HepG2 (cell line): ENCODE data around the gene CCL16. TPM values are rescaled to one million over a fixed set of nuclear protein-coding genes. Genes with fewer than 3 reads are reported as not detected.

Experiments used
- ATF2 ChIP-seq: sonication (generic); formaldehyde crosslinking; IDR thresholded peaks from 2 replicates; pipeline ENCODE4 v1.4.0; 2020; ENCODE audit warnings: missing genetic modification reagents
- CEBPG ChIP-seq: IDR thresholded peaks from 2 replicates; pipeline ENCODE4 v1.6.1; 2016
- CENPBD1 ChIP-seq: sonication (generic); formaldehyde crosslinking; IDR thresholded peaks from 2 replicates; pipeline ENCODE4 v1.8.0; 2022; ENCODE audit warnings: missing genetic modification reagents, low read depth, mild to moderate bottlenecking, borderline replicate concordance
- FOXK1 ChIP-seq: sonication (generic); formaldehyde crosslinking; IDR thresholded peaks from 2 replicates; pipeline ENCODE4 v1.4.0; 2020; ENCODE audit warnings: low read depth, missing genetic modification reagents, borderline replicate concordance
- HOXA9 ChIP-seq: sonication (generic); formaldehyde crosslinking; IDR thresholded peaks from 2 replicates; pipeline ENCODE4 v1.8.1; 2022; ENCODE audit warnings: missing genetic modification reagents, mild to moderate bottlenecking, moderate library complexity, borderline replicate concordance
- MLX ChIP-seq: IDR thresholded peaks from 2 replicates; pipeline ENCODE4 v1.6.1; 2016
- NONO ChIP-seq, 2 experiments: fragments of 450-650 bp in 1 of 2; sonication (generic) in 1 of 2; formaldehyde crosslinking in 1 of 2; IDR thresholded peaks in 1 of 2; conservative IDR thresholded peaks in 1 of 2; 2 replicates each; pipeline versions ENCODE4 v1.6.1 to v1.8.0; 2017 to 2022; ENCODE audit warnings: mild to moderate bottlenecking in 1 of 2, missing genetic modification reagents in 1 of 2, moderate library complexity in 1 of 2
- NPAS2 ChIP-seq: sonication (generic); formaldehyde crosslinking; IDR thresholded peaks from 2 replicates; pipeline ENCODE4 v1.8.0; 2022; ENCODE audit warnings: mild to moderate bottlenecking, missing genetic modification reagents, borderline replicate concordance
- NR1H2 ChIP-seq: sonication (generic); formaldehyde crosslinking; IDR thresholded peaks from 2 replicates; pipeline ENCODE4 v1.8.1; 2022; ENCODE audit warnings: low read depth, missing genetic modification reagents, borderline replicate concordance
- PAX8 ChIP-seq: sonication (generic); formaldehyde crosslinking; IDR thresholded peaks from 2 replicates; pipeline ENCODE4 v1.8.0; 2022; ENCODE audit warnings: mild to moderate bottlenecking, missing genetic modification reagents, borderline replicate concordance
- SALL1 ChIP-seq: sonication (generic); formaldehyde crosslinking; IDR thresholded peaks from 2 replicates; pipeline ENCODE4 v1.8.0; 2022; ENCODE audit warnings: mild to moderate bottlenecking, missing genetic modification reagents
- SETDB1 ChIP-seq: sonication (generic); formaldehyde crosslinking; IDR thresholded peaks from 2 replicates; pipeline ENCODE4 v1.5.1; 2020; ENCODE audit warnings: missing genetic modification reagents, mild to moderate bottlenecking, borderline replicate concordance
- SMAD9 ChIP-seq: sonication (generic); formaldehyde crosslinking; IDR thresholded peaks from 2 replicates; pipeline ENCODE4 v1.5.1; 2020; ENCODE audit warnings: mild to moderate bottlenecking, missing genetic modification reagents
- YEATS4 ChIP-seq: sonication (generic); formaldehyde crosslinking; IDR thresholded peaks from 2 replicates; pipeline ENCODE4 v1.4.0; 2020; ENCODE audit warnings: missing genetic modification reagents, borderline replicate concordance
- ZIK1 ChIP-seq: sonication (generic); formaldehyde crosslinking; IDR thresholded peaks from 2 replicates; pipeline ENCODE4 v1.5.0; 2020; ENCODE audit warnings: mild to moderate bottlenecking, low read depth, missing genetic modification reagents, borderline replicate concordance
- ZNF235 ChIP-seq: sonication (generic); formaldehyde crosslinking; IDR thresholded peaks from 2 replicates; pipeline ENCODE4 v1.8.1; 2023; ENCODE audit warnings: mild to moderate bottlenecking, missing genetic modification reagents, borderline replicate concordance
- ZNF253 ChIP-seq: sonication (generic); formaldehyde crosslinking; IDR thresholded peaks from 2 replicates; pipeline ENCODE4 v1.8.0; 2022; ENCODE audit warnings: mild to moderate bottlenecking, missing genetic modification reagents, borderline replicate concordance
- ZNF639 ChIP-seq: conservative IDR thresholded peaks from 2 replicates; pipeline ENCODE4 v1.6.1; 2018; ENCODE audit warnings: missing genetic modification reagents
- ZNF709 ChIP-seq: sonication (generic); formaldehyde crosslinking; IDR thresholded peaks from 2 replicates; pipeline ENCODE4 v1.5.0; 2020; ENCODE audit warnings: mild to moderate bottlenecking, missing genetic modification reagents
- polyA plus RNA-seq, 8 experiments: library from polyadenylated mRNA; depleted of rRNA in 3 of 8; stranded (reverse) in 7 of 8; unstranded in 1 of 8; fragments of >200 nt; fragmentation: Illumina TruSeq in 4 of 8; extraction: Trizol in 4 of 8; gene quantifications; 2 replicates each; pipeline versions ENCODE4 v1.2.1 to v1.2.3, GENCODE V29; 2011 to 2016; ENCODE audit warnings: low read depth in 4 of 8, missing spikeins in 1 of 8, mixed read lengths in 1 of 8; ENCODE audit not compliant: insufficient read depth in 1 of 8
- total RNA-seq, 5 experiments: library from RNA; depleted of rRNA; stranded (reverse); fragments of >200 nt; fragmentation: Illumina TruSeq; extraction: Trizol; gene quantifications; 2 replicates each; pipeline ENCODE4 v1.2.3, GENCODE V29; 2016; ENCODE audit warnings: low read depth in 1 of 5
- TF ChIP-seq, protein P1 (sequence below): sonication (generic); formaldehyde crosslinking; IDR thresholded peaks from 2 replicates; pipeline ENCODE4 v1.5.0; 2020; ENCODE audit warnings: missing genetic modification reagents
- TF ChIP-seq, protein P2 (sequence below): IDR thresholded peaks from 2 replicates; pipeline ENCODE4 v1.6.1; 2012; ENCODE audit warnings: low read length, improper control_type of control experiment

Gene CCL16
- total and polyA plus RNA-seq, 2 of the 13 experiments (the other 11 are each of a cell fraction or from before 2014, with no cell fraction given) = 2.0 to 14.7 TPM

- TF ChIP-seq CENPBD1 (CRISPR knock-in tag) (no peak), NPAS2 (CRISPR knock-in tag) (no peak), ATF2 (CRISPR knock-in tag) (no peak), YEATS4 (CRISPR knock-in tag) (0 out of 2 replicates have a peak, but pooled peaks have one; percentile 11), MLX (CRISPR knock-in tag) (no peak), NR1H2 (no peak), ZNF639 (CRISPR knock-in tag) (no peak), PAX8 (CRISPR knock-in tag) (no peak), HOXA9 (no peak), ZNF709 (CRISPR knock-in tag) (no peak), SMAD9 (CRISPR knock-in tag) (no peak), CEBPG (CRISPR knock-in tag) (no peak), SALL1 (CRISPR knock-in tag) (0 out of 2 replicates have a peak, but pooled peaks have one; percentile 20), FOXK1 (CRISPR knock-in tag) (no peak), ZIK1 (no peak), ZNF253 (CRISPR knock-in tag) (no peak), ZNF235 (CRISPR knock-in tag) (no peak), NONO (IDR thresholded peaks at IDR 0.05) (no peak), NONO (CRISPR knock-in tag; conservative IDR thresholded peaks at IDR 0.05) (peak; percentile 27; the same call in 1 of the 2 replicates), SETDB1 (CRISPR knock-in tag) (no peak)
- TF ChIP-seq, protein P1, sequence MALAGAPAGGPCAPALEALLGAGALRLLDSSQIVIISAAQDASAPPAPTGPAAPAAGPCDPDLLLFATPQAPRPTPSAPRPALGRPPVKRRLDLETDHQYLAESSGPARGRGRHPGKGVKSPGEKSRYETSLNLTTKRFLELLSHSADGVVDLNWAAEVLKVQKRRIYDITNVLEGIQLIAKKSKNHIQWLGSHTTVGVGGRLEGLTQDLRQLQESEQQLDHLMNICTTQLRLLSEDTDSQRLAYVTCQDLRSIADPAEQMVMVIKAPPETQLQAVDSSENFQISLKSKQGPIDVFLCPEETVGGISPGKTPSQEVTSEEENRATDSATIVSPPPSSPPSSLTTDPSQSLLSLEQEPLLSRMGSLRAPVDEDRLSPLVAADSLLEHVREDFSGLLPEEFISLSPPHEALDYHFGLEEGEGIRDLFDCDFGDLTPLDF (CRISPR knock-in tag) = no peak
- TF ChIP-seq, protein P2, sequence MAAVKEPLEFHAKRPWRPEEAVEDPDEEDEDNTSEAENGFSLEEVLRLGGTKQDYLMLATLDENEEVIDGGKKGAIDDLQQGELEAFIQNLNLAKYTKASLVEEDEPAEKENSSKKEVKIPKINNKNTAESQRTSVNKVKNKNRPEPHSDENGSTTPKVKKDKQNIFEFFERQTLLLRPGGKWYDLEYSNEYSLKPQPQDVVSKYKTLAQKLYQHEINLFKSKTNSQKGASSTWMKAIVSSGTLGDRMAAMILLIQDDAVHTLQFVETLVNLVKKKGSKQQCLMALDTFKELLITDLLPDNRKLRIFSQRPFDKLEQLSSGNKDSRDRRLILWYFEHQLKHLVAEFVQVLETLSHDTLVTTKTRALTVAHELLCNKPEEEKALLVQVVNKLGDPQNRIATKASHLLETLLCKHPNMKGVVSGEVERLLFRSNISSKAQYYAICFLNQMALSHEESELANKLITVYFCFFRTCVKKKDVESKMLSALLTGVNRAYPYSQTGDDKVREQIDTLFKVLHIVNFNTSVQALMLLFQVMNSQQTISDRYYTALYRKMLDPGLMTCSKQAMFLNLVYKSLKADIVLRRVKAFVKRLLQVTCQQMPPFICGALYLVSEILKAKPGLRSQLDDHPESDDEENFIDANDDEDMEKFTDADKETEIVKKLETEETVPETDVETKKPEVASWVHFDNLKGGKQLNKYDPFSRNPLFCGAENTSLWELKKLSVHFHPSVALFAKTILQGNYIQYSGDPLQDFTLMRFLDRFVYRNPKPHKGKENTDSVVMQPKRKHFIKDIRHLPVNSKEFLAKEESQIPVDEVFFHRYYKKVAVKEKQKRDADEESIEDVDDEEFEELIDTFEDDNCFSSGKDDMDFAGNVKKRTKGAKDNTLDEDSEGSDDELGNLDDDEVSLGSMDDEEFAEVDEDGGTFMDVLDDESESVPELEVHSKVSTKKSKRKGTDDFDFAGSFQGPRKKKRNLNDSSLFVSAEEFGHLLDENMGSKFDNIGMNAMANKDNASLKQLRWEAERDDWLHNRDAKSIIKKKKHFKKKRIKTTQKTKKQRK = no peak
Observed at GRCh38 chr17:36001110-36001771, 19.9 kb upstream of the CCL16 start, which contains the start of gene CCL15 (continued).
